ENCODE data around the gene FYB1.
"Not testable (repeated sequence)": the region's sequence is repeated elsewhere in the genome, so short reads cannot be mapped to it uniquely, and the experiment has no call there.

The FYB1 gene

GRCh38 chr5:39228596-39228995 is 9.2 kb upstream of the FYB1 start:
- H3K27me3 ChIP-seq: no peaks in the 10 kb centered on the region
- no peak for TF ChIP-seq Cebpa-rat (IDR thresholded peaks at IDR 0.05)
- no peak overlapping the region for H3K27ac ChIP-seq
- H3K4me2 ChIP-seq: no peak overlapping the region
- H4K20me1 ChIP-seq: no peaks in the 10 kb centered on the region
- no peaks in the 10 kb centered on the region for H3K4me1 ChIP-seq
- H3K36me3 ChIP-seq: no peaks in the 10 kb centered on the region
- no peak overlapping the region for H3K9ac ChIP-seq
- H3K4me3 ChIP-seq: no peak overlapping the region
- H3K9me3 ChIP-seq: no peaks in the 10 kb centered on the region

- Histone ChIP-seq H3K4me1 (no peaks in the 10 kb centered on the region), H3K4me3 (no peak overlapping the region), H4K20me1 (no peaks in the 10 kb centered on the region), H3K4me2 (no peak overlapping the region), H3K9me3 (no peaks in the 10 kb centered on the region), H3K27ac (no peak overlapping the region), H3K36me3 (no peaks in the 10 kb centered on the region), H3K27me3 (no peaks in the 10 kb centered on the region), H3K9ac (no peak overlapping the region)
- TF ChIP-seq Cebpa-rat (IDR thresholded peaks at IDR 0.05): no peak
Observed at GRCh38 chr5:39226558-39226957, 7.2 kb upstream of the FYB1 start.

GRCh38 chr5:39226100-39226451 is 6.7 kb upstream of the FYB1 start:
- H3K4me3 ChIP-seq: no peak overlapping the region
- no peak for TF ChIP-seq Cebpa-rat (IDR thresholded peaks at IDR 0.05)
- H4K20me1 ChIP-seq: no peaks in the 10 kb centered on the region
- no peaks in the 10 kb centered on the region for H3K9me3 ChIP-seq
- H3K9ac ChIP-seq: no peak overlapping the region
- no peaks in the 10 kb centered on the region for H3K4me1 ChIP-seq
- H3K4me2 ChIP-seq: no peak overlapping the region
- no peak overlapping the region for H3K27ac ChIP-seq
- no peaks in the 10 kb centered on the region for H3K27me3 ChIP-seq
- H3K36me3 ChIP-seq: no peaks in the 10 kb centered on the region

- TF ChIP-seq Cebpa-rat (IDR thresholded peaks at IDR 0.05): no peak
- no peaks in the 10 kb centered on the region for H3K36me3 ChIP-seq
- no peaks in the 10 kb centered on the region for H4K20me1 ChIP-seq
- H3K27me3 ChIP-seq: no peaks in the 10 kb centered on the region
- no peaks in the 10 kb centered on the region for H3K9me3 ChIP-seq
- H3K27ac ChIP-seq: no peak overlapping the region
- no peak overlapping the region for H3K4me3 ChIP-seq
- no peaks in the 10 kb centered on the region for H3K4me1 ChIP-seq
- no peak overlapping the region for H3K4me2 ChIP-seq
- no peak overlapping the region for H3K9ac ChIP-seq
Observed at GRCh38 chr5:39225405-39226099, 6.2 kb upstream of the FYB1 start.

GRCh38 chr5:39224196-39224761 is 4.9 kb upstream of the FYB1 start:
- Histone ChIP-seq H3K9me3 (no peaks in the 10 kb centered on the region), H3K9ac (no peak overlapping the region)

GRCh38 chr5:39223565-39224156 is 4.3 kb upstream of the FYB1 start:
- no peaks in the 10 kb centered on the region for H3K4me1 ChIP-seq

More at GRCh38 chr5:39224196-39224761, 4.9 kb upstream of the FYB1 start:
- no peaks in the 10 kb centered on the region for H3K27me3 ChIP-seq
- no peak overlapping the region for H3K4me2 ChIP-seq
- no peaks in the 10 kb centered on the region for H4K20me1 ChIP-seq
- H3K36me3 ChIP-seq: no peaks in the 10 kb centered on the region
- no peaks in the 10 kb centered on the region for H3K4me1 ChIP-seq
- no peak overlapping the region for H3K27ac ChIP-seq
- H3K4me3 ChIP-seq: no peak overlapping the region
- TF ChIP-seq Cebpa-rat (IDR thresholded peaks at IDR 0.05): no peak

GRCh38 chr5:39221671-39222070 is 2.3 kb upstream of the FYB1 start:
- not testable (repeated sequence) for H3K4me2 ChIP-seq, H3K27me3 ChIP-seq, H3K4me1 ChIP-seq, H3K9me3 ChIP-seq, H3K27ac ChIP-seq, H3K4me3 ChIP-seq, H3K36me3 ChIP-seq, H4K20me1 ChIP-seq, H3K9ac ChIP-seq

More at GRCh38 chr5:39223565-39224156, 4.3 kb upstream of the FYB1 start:
- Histone ChIP-seq H3K27ac (no peak overlapping the region), H4K20me1 (no peaks in the 10 kb centered on the region), H3K9me3 (no peaks in the 10 kb centered on the region), H3K36me3 (no peaks in the 10 kb centered on the region), H3K9ac (no peak overlapping the region), H3K4me2 (no peak overlapping the region), H3K4me3 (no peak overlapping the region), H3K27me3 (no peaks in the 10 kb centered on the region)
- no peak for TF ChIP-seq Cebpa-rat (IDR thresholded peaks at IDR 0.05)

- H3K9ac ChIP-seq: no peak overlapping the region
- H3K9me3 ChIP-seq: no peaks in the 10 kb centered on the region
- TF ChIP-seq Cebpa-rat (IDR thresholded peaks at IDR 0.05): no peak
- no peak overlapping the region for H3K27ac ChIP-seq
- H3K36me3 ChIP-seq: no peaks in the 10 kb centered on the region
- no peaks in the 10 kb centered on the region for H3K4me1 ChIP-seq
- H3K4me2 ChIP-seq: no peak overlapping the region
- no peaks in the 10 kb centered on the region for H3K27me3 ChIP-seq
- no peak overlapping the region for H3K4me3 ChIP-seq
- no peaks in the 10 kb centered on the region for H4K20me1 ChIP-seq
Observed at GRCh38 chr5:39220280-39221030, 1.1 kb upstream of the FYB1 start.

GRCh38 chr5:39218482-39219402 is 621 bp downstream of the FYB1 start:
- H3K36me3 ChIP-seq: no peaks in the 10 kb centered on the region
- H3K4me1 ChIP-seq: no peaks in the 10 kb centered on the region
- H3K27ac ChIP-seq: no peak overlapping the region
- no peaks in the 10 kb centered on the region for H4K20me1 ChIP-seq
- H3K4me3 ChIP-seq: no peak overlapping the region
- no peak overlapping the region for H3K4me2 ChIP-seq
- H3K27me3 ChIP-seq: no peaks in the 10 kb centered on the region
- H3K9me3 ChIP-seq: no peaks in the 10 kb centered on the region
- no peak for TF ChIP-seq Cebpa-rat (IDR thresholded peaks at IDR 0.05)
- H3K9ac ChIP-seq: no peak overlapping the region
